Measurements from ENCODE around the gene NSF.

GRCh38 chr17:46738544-46738943 lies 148.1 kb downstream of the NSF start:
- TF ChIP-seq CTCF (conservative IDR thresholded peaks at IDR 0.05; ENCODE audit: low read depth, low read length) (no peak), EZH2 (IDR thresholded peaks at IDR 0.05; ENCODE audit: borderline replicate concordance, low read depth, low read length, poor library complexity, severe bottlenecking) (no peak)

Data from A673 (cell line).